Measurements from ENCODE around the gene VSNL1. TPM values are rescaled to one million over a fixed set of nuclear protein-coding genes. Genes with fewer than 3 reads are reported as not detected.

The VSNL1 gene
- total RNA-seq, 3 donors from 2014 or later, result not detected

GRCh38 chr2:17604050-17604449 is 63.6 kb downstream of the VSNL1 start:
- H3K27me3 Mint-ChIP-seq (ENCODE audit: low read depth), result peaks cover 8% of the 10 kb centered on the region
- ATAC-seq, result no peak
- no peaks in the 10 kb centered on the region for H3K4me1 Mint-ChIP-seq (ENCODE audit: low read depth)
- no peaks in the 10 kb centered on the region for H3K9me3 Mint-ChIP-seq
- no peak overlapping the region for H3K4me3 Mint-ChIP-seq
- H3K36me3 Mint-ChIP-seq (ENCODE audit: insufficient read depth), result no peaks in the 10 kb centered on the region
- DNase-seq, result no peak

DNA sequence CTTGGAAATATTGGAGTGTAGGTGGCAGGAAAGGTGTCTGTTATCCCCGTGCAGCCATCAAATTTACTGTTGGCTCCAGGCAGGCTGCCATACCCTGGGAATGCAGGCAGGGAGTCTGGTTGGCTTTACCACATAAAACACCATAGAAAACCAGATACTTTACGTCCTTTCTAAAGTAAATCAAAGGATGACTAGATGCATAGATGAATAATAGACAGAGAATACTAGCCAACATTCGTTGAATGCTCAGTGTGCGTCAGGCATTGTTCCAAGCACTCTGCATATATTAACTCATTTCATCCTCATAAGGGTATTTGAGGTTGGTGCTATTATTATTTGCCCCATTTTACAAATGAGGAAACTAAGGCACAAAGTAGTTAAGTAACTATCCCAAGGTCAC is 65.2 kb downstream of the VSNL1 start:
- Mint-ChIP-seq H3K36me3 (ENCODE audit: insufficient read depth) (no peaks in the 10 kb centered on the region), H3K4me3 (no peak overlapping the region), H3K4me1 (ENCODE audit: low read depth) (no peaks in the 10 kb centered on the region), H3K27me3 (ENCODE audit: low read depth) (peaks cover 8% of the 10 kb centered on the region), H3K9me3 (no peaks in the 10 kb centered on the region)
- no peak for DNase-seq
- ATAC-seq, result no peak

GRCh38 chr2:17606851-17607250 is 66.4 kb downstream of the VSNL1 start:
- peaks cover 8% of the 10 kb centered on the region for H3K27me3 Mint-ChIP-seq (ENCODE audit: low read depth)
- H3K36me3 Mint-ChIP-seq (ENCODE audit: insufficient read depth), result no peaks in the 10 kb centered on the region
- H3K4me3 Mint-ChIP-seq, result no peak overlapping the region
- H3K4me1 Mint-ChIP-seq (ENCODE audit: low read depth), result no peaks in the 10 kb centered on the region
- no peak for ATAC-seq
- DNase-seq, result no peak
- H3K9me3 Mint-ChIP-seq, result no peaks in the 10 kb centered on the region

DNA sequence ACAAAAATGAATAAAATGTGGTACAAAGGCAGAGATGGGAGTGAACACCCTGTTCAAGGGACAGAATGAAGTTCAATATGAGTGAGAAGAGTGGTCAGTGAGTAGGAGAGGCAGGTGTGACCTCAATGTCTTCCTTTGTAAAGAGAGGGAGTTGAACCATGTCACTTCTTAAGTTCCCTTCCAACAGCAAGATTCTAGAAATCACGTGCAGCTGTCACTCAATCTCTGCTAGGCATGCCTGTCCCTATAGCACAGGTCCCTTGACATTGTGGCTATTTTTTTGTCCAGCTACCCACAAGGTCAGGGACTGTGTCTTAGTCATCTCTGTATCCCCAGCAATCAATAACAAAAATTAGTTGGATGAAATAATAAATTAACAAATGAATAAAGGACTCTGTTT is 66.9 kb downstream of the VSNL1 start:
- Mint-ChIP-seq H3K27me3 (ENCODE audit: low read depth) (peaks cover 8% of the 10 kb centered on the region), H3K36me3 (ENCODE audit: insufficient read depth) (no peaks in the 10 kb centered on the region)

GRCh38 chr2:17608251-17608650 is 67.8 kb downstream of the VSNL1 start:
- ATAC-seq, result no peak

More for the DNA sequence above, 66.9 kb downstream of the VSNL1 start:
- H3K4me1 Mint-ChIP-seq (ENCODE audit: low read depth), result no peaks in the 10 kb centered on the region
- H3K9me3 Mint-ChIP-seq, result no peaks in the 10 kb centered on the region
- DNase-seq (no peak), ATAC-seq (no peak)
- H3K4me3 Mint-ChIP-seq, result no peak overlapping the region

DNA sequence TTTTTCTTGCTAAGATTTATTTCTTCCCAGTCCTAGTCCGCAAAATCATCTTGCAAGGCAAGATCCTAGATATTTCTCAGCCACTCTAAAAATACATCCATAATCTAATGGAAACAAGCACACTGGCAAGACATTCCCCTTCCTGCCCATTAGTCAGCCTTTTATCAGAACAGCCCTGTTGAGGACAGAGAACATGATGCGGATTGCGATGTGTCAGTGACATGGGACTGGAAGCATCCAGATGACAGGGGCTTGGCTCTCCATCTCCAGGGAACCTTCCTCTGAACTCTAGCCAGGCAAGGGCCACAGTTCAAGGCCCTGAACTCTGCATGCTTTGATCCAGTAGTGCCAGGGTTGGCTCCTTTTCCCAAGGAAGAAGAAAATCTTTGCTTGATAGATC is 70.0 kb downstream of the VSNL1 start:
- H3K27me3 Mint-ChIP-seq (ENCODE audit: low read depth), result peaks cover 10% of the 10 kb centered on the region
- H3K9me3 Mint-ChIP-seq, result no peaks in the 10 kb centered on the region
- no peaks in the 10 kb centered on the region for H3K36me3 Mint-ChIP-seq (ENCODE audit: insufficient read depth)
- ATAC-seq, result no peak
- H3K4me1 Mint-ChIP-seq (ENCODE audit: low read depth), result no peaks in the 10 kb centered on the region
- no peak overlapping the region for H3K4me3 Mint-ChIP-seq
- DNase-seq, result no peak

More at GRCh38 chr2:17608251-17608650, 67.8 kb downstream of the VSNL1 start:
- Mint-ChIP-seq H3K27me3 (ENCODE audit: low read depth) (peaks cover 10% of the 10 kb centered on the region), H3K4me1 (ENCODE audit: low read depth) (no peaks in the 10 kb centered on the region), H3K9me3 (no peaks in the 10 kb centered on the region), H3K36me3 (ENCODE audit: insufficient read depth) (no peaks in the 10 kb centered on the region), H3K4me3 (no peak overlapping the region)
- no peak for DNase-seq

- Mint-ChIP-seq H3K36me3 (ENCODE audit: insufficient read depth) (no peaks in the 10 kb centered on the region), H3K4me3 (no peak overlapping the region), H3K9me3 (no peaks in the 10 kb centered on the region), H3K4me1 (ENCODE audit: low read depth) (no peaks in the 10 kb centered on the region), H3K27me3 (ENCODE audit: low read depth) (peaks cover 10% of the 10 kb centered on the region)
- DNase-seq (no peak), ATAC-seq (no peak)
Observed at GRCh38 chr2:17611036-17611435, 70.5 kb downstream of the VSNL1 start.

DNA sequence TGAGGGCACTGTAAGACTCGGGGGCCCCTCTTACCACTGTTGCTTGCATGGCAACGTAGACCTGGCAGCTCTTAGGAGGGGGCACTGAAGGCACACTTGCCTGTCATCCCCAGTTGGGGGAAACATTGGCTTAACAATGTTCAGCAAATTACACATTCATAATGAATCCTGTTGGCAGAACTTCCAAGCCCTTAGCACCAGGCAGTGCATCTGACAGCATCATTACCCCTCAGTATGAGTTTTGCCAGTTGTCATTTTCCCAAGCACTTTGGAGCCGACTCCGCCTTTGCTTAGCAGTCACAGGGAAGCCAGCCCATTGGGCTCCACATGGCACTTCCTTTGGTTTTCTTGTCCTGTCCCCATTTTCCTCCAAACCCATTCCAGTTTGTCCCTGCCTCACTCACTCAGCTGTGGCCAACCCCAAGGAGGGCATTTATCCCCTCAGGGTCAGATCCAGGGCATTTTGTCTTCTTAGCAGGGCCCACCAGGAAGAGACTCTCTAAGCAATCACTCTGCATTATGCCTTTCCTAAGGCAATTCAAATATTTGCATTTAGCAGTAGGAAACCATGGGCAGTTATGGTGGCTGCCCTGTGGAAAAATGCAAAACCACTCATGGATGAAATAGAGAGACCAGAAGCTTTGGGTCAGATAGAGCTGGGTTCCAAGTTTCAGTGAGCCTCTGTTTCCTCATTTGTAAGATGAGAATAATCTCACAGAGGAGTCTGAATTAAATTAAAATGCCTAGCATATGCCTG is 73.9 kb downstream of the VSNL1 start:
- Mint-ChIP-seq H3K4me3 (no peak overlapping the region), H3K27me3 (ENCODE audit: low read depth) (peaks cover 9% of the 10 kb centered on the region), H3K4me1 (ENCODE audit: low read depth) (no peaks in the 10 kb centered on the region), H3K36me3 (ENCODE audit: insufficient read depth) (no peaks in the 10 kb centered on the region), H3K9me3 (no peaks in the 10 kb centered on the region)
- DNase-seq, result no peak
- no peak for ATAC-seq

- Mint-ChIP-seq H3K4me1 (ENCODE audit: low read depth) (no peaks in the 10 kb centered on the region), H3K4me3 (no peak overlapping the region), H3K9me3 (no peaks in the 10 kb centered on the region), H3K36me3 (ENCODE audit: insufficient read depth) (no peaks in the 10 kb centered on the region), H3K27me3 (ENCODE audit: low read depth) (peaks cover 9% of the 10 kb centered on the region)
- DNase-seq, result no peak
- ATAC-seq, result no peak
Observed at GRCh38 chr2:17615147-17615546, 74.7 kb downstream of the VSNL1 start.

- Mint-ChIP-seq H3K9me3 (no peaks in the 10 kb centered on the region), H3K36me3 (ENCODE audit: insufficient read depth) (no peaks in the 10 kb centered on the region), H3K27me3 (ENCODE audit: low read depth) (peaks cover 9% of the 10 kb centered on the region), H3K4me1 (ENCODE audit: low read depth) (no peaks in the 10 kb centered on the region), H3K4me3 (no peak overlapping the region)
- peak in 1 of 2 donors; percentile 14 for ATAC-seq
- no peak for DNase-seq
Observed at GRCh38 chr2:17615728-17616351, 75.3 kb downstream of the VSNL1 start.

DNA sequence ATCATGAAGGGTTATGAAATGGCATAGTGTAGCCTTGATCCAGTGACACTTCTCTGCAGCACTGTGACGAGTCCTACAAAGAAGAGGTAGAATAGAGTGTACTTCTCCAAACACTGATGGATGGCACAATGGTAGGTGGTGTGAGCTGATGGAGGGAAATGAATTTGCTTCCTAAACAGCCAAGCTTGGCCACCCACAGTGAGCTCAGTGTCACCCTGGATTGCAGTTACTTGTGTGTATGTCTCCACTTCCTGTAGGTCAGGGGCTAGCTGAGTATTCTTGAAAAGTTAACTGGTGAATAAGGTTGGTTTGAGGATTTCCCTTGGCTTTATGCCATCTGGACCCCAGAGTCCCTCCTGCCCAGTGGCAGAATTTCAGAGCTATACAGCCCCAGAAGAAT is 75.9 kb downstream of the VSNL1 start:
- Mint-ChIP-seq H3K36me3 (ENCODE audit: insufficient read depth) (no peaks in the 10 kb centered on the region), H3K4me3 (no peak overlapping the region), H3K27me3 (ENCODE audit: low read depth) (peaks cover 9% of the 10 kb centered on the region), H3K4me1 (ENCODE audit: low read depth) (no peaks in the 10 kb centered on the region), H3K9me3 (no peaks in the 10 kb centered on the region)
- DNase-seq (no peak), ATAC-seq (peak in 1 of 2 donors; percentile 14)

DNA sequence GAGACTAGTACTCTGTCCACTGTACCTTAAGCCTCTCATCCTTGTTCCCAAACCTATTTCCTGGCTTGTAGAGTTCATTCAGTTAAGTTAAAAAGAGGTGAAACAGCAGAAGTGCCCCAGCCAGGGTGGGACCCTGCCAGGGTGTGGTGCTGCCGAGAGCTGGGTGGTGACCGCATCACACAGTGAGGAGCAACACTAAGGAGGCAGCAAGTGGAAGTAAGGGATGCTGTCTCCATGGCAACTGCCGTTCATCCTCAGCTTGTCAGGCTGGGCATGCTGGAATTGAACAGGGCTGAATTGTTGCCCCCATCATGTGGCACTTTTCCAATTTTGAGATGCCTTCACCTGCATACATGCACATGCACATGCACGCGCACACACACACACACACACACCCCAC is 77.0 kb downstream of the VSNL1 start:
- ATAC-seq (no peak), DNase-seq (no peak)
- no peaks in the 10 kb centered on the region for H3K4me1 Mint-ChIP-seq (ENCODE audit: low read depth)
- no peak overlapping the region for H3K4me3 Mint-ChIP-seq
- no peaks in the 10 kb centered on the region for H3K9me3 Mint-ChIP-seq
- H3K36me3 Mint-ChIP-seq (ENCODE audit: insufficient read depth), result no peaks in the 10 kb centered on the region
- peaks cover 9% of the 10 kb centered on the region for H3K27me3 Mint-ChIP-seq (ENCODE audit: low read depth)

DNA sequence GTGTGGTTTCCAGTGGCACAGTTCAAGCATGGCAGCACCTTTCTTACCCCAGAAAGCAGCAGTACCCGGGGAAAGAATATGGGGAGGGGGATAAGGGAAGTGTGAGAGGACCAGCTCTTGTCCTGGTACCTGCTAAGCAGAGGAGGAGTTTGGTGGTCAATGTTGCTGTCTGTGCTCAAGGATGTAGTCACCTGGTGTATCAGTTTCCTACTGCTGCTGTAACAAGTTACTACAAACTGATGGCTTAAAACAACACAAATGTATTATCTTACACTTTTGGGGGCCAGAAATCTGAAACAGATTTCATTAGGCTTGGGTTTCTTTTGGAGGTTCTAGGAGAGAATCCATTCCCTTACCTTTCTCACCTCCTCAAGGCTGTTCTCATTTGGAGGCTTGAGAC is 77.5 kb downstream of the VSNL1 start:
- no peak for ATAC-seq
- Mint-ChIP-seq H3K9me3 (no peaks in the 10 kb centered on the region), H3K36me3 (ENCODE audit: insufficient read depth) (no peaks in the 10 kb centered on the region)

DNA sequence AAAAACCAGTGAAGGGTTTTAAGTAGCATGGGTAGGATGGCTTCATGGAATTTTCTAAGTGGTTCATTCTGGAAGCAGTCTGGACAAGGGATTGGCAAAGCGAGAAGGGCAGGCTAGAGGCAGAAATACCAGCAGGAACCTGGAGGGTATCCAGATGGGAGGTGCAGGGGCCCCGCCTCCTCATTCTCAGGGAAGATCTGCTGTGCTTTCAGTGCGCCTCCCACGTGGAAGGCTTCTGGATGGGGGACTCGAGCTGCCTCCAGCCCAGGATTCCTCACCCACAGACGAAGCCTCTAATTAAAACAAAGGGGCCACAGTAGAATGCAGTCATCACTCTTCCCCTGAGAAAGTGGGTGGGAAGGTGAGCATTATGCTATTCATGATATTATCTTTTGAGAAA is 79.8 kb downstream of the VSNL1 start:
- Mint-ChIP-seq H3K9me3 (no peaks in the 10 kb centered on the region), H3K27me3 (ENCODE audit: low read depth) (peaks cover 1% of the 10 kb centered on the region), H3K4me1 (ENCODE audit: low read depth) (no peaks in the 10 kb centered on the region), H3K4me3 (no peak overlapping the region), H3K36me3 (ENCODE audit: insufficient read depth) (no peaks in the 10 kb centered on the region)
- ATAC-seq (no peak), DNase-seq (no peak)

More for the DNA sequence above, 77.5 kb downstream of the VSNL1 start:
- Mint-ChIP-seq H3K4me1 (ENCODE audit: low read depth) (no peaks in the 10 kb centered on the region), H3K27me3 (ENCODE audit: low read depth) (peaks cover 7% of the 10 kb centered on the region), H3K4me3 (no peak overlapping the region)
- no peak for DNase-seq

DNA sequence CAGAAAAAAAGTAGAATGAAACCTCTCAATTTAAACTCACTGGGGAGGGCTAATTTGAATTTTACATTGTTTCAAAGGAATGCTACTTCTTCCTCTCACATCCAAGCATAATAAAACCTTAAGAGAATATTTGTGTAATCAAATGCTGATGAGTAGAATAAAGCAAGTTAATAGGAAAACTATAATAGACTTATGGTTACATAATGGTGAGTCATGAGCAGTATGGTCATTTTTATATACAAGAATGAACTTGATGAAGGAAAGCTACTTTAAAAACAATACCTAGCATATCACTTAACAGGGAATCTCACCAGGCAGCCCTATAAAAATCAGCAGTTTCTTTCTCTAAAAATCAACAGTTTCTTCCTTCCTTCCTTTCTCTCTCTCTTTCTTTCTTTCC is 80.3 kb downstream of the VSNL1 start:
- Mint-ChIP-seq H3K4me1 (ENCODE audit: low read depth) (no peaks in the 10 kb centered on the region), H3K27me3 (ENCODE audit: low read depth) (peaks cover 1% of the 10 kb centered on the region)

More for the DNA sequence above, 80.3 kb downstream of the VSNL1 start:
- DNase-seq (no peak), ATAC-seq (no peak)
- no peaks in the 10 kb centered on the region for H3K9me3 Mint-ChIP-seq
- H3K4me3 Mint-ChIP-seq, result no peak overlapping the region
- H3K36me3 Mint-ChIP-seq (ENCODE audit: insufficient read depth), result no peaks in the 10 kb centered on the region

Measured in activated T-cell treated with anti-CD3 and anti-CD28 coated beads, Interleukin-2, amount 50 U/mL, for 4 hours (primary cell).